Endodermal cell (in vitro differentiated cells): ENCODE results near the gene CSN2. TPM values are rescaled to one million over a fixed set of nuclear protein-coding genes. Genes with fewer than 3 reads are reported as not detected.

ENCODE experiments used
- DNase-seq: peaks from one replicate; pipeline ENCODE4 v3.0.0-alpha.2; 2017
- H3K27ac ChIP-seq: 2 replicates; pipeline ENCODE4 v1.5.1; 2013; ENCODE audit warnings: mild to moderate bottlenecking, low read depth, low read length, moderate library complexity
- H3K27me3 ChIP-seq: 2 replicates; pipeline ENCODE4 v1.6.1; 2013; ENCODE audit warnings: mild to moderate bottlenecking, low read length, moderate library complexity; ENCODE audit not compliant: insufficient read depth, control insufficient read depth, poor library complexity, severe bottlenecking
- H3K36me3 ChIP-seq: 2 replicates; pipeline ENCODE4 v1.7.0; 2013; ENCODE audit warnings: mild to moderate bottlenecking, low read length, moderate library complexity; ENCODE audit not compliant: control insufficient read depth, insufficient read depth
- H3K4me1 ChIP-seq: one replicate; pipeline ENCODE4 v1.7.0; 2013; ENCODE audit warnings: low read length; ENCODE audit not compliant: control insufficient read depth, insufficient read depth
- H3K4me3 ChIP-seq: 2 replicates; pipeline ENCODE4 v1.5.1; 2013; ENCODE audit warnings: mild to moderate bottlenecking, low read length, moderate library complexity
- H3K9ac ChIP-seq: 2 replicates; pipeline ENCODE4 v1.6.1; 2013; ENCODE audit warnings: mild to moderate bottlenecking, low read length, moderate library complexity; ENCODE audit not compliant: poor library complexity, severe bottlenecking; ENCODE audit errors: extremely low read depth
- H3K9me3 ChIP-seq: 2 replicates; pipeline ENCODE4 v1.6.1; 2013; ENCODE audit warnings: mild to moderate bottlenecking, low read length, moderate library complexity; ENCODE audit not compliant: control insufficient read depth
- H3K27ac Mint-ChIP-seq: 2 replicates; pipeline ENCODE4 v1.8.0; 2020; ENCODE audit warnings: mixed read lengths
- H3K27me3 Mint-ChIP-seq: 2 replicates; pipeline ENCODE4 v1.8.0; 2021; ENCODE audit warnings: mild to moderate bottlenecking, mixed read lengths; ENCODE audit not compliant: insufficient read depth
- H3K36me3 Mint-ChIP-seq: 2 replicates; pipeline ENCODE4 v1.8.0; 2020; ENCODE audit warnings: low read depth, mixed read lengths
- H3K4me1 Mint-ChIP-seq: 2 replicates; pipeline ENCODE4 v1.8.0; 2020; ENCODE audit warnings: mixed read lengths
- H3K4me3 Mint-ChIP-seq: 2 replicates; pipeline ENCODE4 v1.8.0; 2020; ENCODE audit warnings: mild to moderate bottlenecking, moderate library complexity, mixed read lengths
- H3K9me3 Mint-ChIP-seq: 2 replicates; pipeline ENCODE4 v1.8.0; 2020; ENCODE audit warnings: mild to moderate bottlenecking, mixed read lengths
- WGBS, 2 experiments: methylation state at CpG; one replicate each; pipeline versions ENCODE4 v1.1.5 to v1.1.7; 2013; ENCODE audit warnings: missing lambda C conversion rate in 2 of 2, mixed read lengths in 1 of 2; ENCODE audit not compliant: insufficient coverage in 1 of 2, insufficient read length in 1 of 2; 5-methylcytosine and 5-hydroxymethylcytosine counted together
- total RNA-seq, 2 donors: library from RNA; stranded (reverse); fragmentation: NEBNext Ultra II Directional in 1 of 2; extraction: Animal tissue kit (Norgen Biotek cat#: 25700) in 1 of 2; gene quantifications; 2 replicates in 1 of 2; 3 replicates in 1 of 2; pipeline ENCODE4 v1.2.1, GENCODE V29; 2021
- TF ChIP-seq, protein P1 (sequence below): fragments of 200-600 bp; sonication (generic); conservative IDR thresholded peaks from 2 replicates; pipeline ENCODE4 v1.5.0; 2021; ENCODE audit warnings: antibody characterized with exemption, mild to moderate bottlenecking

CSN2 gene
- total RNA-seq, 2 donors from 2014 or later: not detected

DNA sequence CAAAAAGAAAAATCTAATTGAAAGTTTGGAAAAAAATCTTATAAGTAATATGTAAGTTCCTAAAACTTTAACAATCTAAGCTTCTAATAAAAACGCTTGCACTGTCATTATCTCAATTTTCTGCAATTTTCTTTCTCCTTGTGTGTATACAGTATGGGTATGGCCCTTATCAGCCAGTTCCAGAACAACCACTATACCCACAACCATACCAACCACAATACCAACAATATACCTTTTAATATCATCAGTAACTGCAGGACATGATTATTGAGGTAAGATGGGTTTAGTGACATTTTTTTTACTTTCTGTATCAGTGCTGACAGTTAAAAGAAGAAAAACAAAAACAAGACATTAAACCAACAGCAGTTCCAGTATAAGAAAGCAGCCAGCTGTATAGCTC is 35.2 kb upstream of the CSN2 start:
- Mint-ChIP-seq H3K27me3 (no peaks in the 10 kb centered on the region), H3K9me3 (no peaks in the 10 kb centered on the region), H3K4me1 (peaks cover 6% of the 10 kb centered on the region), H3K4me3 (no peak overlapping the region), H3K27ac (no peak overlapping the region), H3K36me3 (no peaks in the 10 kb centered on the region)
- WGBS, 2 experiments: 100% methylated on average over 1 of the region's 1 CpG; no CpG with 5 or more reads in 1 of the 2 experiments
- TF ChIP-seq, protein P1, sequence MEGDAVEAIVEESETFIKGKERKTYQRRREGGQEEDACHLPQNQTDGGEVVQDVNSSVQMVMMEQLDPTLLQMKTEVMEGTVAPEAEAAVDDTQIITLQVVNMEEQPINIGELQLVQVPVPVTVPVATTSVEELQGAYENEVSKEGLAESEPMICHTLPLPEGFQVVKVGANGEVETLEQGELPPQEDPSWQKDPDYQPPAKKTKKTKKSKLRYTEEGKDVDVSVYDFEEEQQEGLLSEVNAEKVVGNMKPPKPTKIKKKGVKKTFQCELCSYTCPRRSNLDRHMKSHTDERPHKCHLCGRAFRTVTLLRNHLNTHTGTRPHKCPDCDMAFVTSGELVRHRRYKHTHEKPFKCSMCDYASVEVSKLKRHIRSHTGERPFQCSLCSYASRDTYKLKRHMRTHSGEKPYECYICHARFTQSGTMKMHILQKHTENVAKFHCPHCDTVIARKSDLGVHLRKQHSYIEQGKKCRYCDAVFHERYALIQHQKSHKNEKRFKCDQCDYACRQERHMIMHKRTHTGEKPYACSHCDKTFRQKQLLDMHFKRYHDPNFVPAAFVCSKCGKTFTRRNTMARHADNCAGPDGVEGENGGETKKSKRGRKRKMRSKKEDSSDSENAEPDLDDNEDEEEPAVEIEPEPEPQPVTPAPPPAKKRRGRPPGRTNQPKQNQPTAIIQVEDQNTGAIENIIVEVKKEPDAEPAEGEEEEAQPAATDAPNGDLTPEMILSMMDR: no peak
- DNase-seq: no peak
- Histone ChIP-seq H3K9me3 (no peaks in the 10 kb centered on the region), H3K9ac (no peak overlapping the region), H3K36me3 (no peaks in the 10 kb centered on the region), H3K4me1 (no peaks in the 10 kb centered on the region), H3K27me3 (no peaks in the 10 kb centered on the region), H3K27ac (no peak overlapping the region), H3K4me3 (no peak overlapping the region)

GRCh38 chr4:69999420-69999819 is 33.9 kb upstream of the CSN2 start:
- Mint-ChIP-seq H3K4me3 (no peak overlapping the region), H3K4me1 (peaks cover 6% of the 10 kb centered on the region), H3K36me3 (no peaks in the 10 kb centered on the region), H3K27ac (no peak overlapping the region), H3K27me3 (no peaks in the 10 kb centered on the region), H3K9me3 (no peaks in the 10 kb centered on the region)
- Histone ChIP-seq H3K27me3 (no peaks in the 10 kb centered on the region), H3K9me3 (no peaks in the 10 kb centered on the region), H3K36me3 (no peaks in the 10 kb centered on the region), H3K9ac (no peak overlapping the region), H3K4me3 (no peak overlapping the region), H3K27ac (no peak overlapping the region), H3K4me1 (no peaks in the 10 kb centered on the region)
- TF ChIP-seq, protein P1: no peak
- WGBS, 2 experiments: 93 to 100% methylated on average over 1 to 3 of the region's 3 CpGs
- no peak for DNase-seq

- WGBS, 2 experiments: 94 to 100% methylated on average over 1 to 3 of the region's 3 CpGs
- no peaks in the 10 kb centered on the region for H3K36me3 Mint-ChIP-seq
- peaks cover 14% of the 10 kb centered on the region for H3K4me1 Mint-ChIP-seq
Observed at GRCh38 chr4:69995526-69996016, 30.0 kb upstream of the CSN2 start, which contains the start of gene STATH. Gene STATH (plus strand): TSS chr4:69995966. CDS start chr4:69998438, 2,472 bp downstream.

More at GRCh38 chr4:69995526-69996016, 30.0 kb upstream of the CSN2 start, which contains the start of gene STATH:
- Histone ChIP-seq H3K36me3 (no peaks in the 10 kb centered on the region), H3K27ac (no peak within 1 kb of the TSS), H3K27me3 (no peaks in the 10 kb centered on the region), H3K9me3 (no peaks in the 10 kb centered on the region), H3K4me3 (no peak within 1 kb of the TSS), H3K4me1 (no peaks in the 10 kb centered on the region), H3K9ac (no peak within 1 kb of the TSS)
- H3K9me3 Mint-ChIP-seq: no peaks in the 10 kb centered on the region
- no peak within 1 kb of the TSS for H3K27ac Mint-ChIP-seq
- H3K4me3 Mint-ChIP-seq: no peak within 1 kb of the TSS
- no peaks in the 10 kb centered on the region for H3K27me3 Mint-ChIP-seq
- TF ChIP-seq, protein P1: no peak
- DNase-seq: no peak
